Activated CD8-positive, alpha-beta memory T cell treated with anti-CD3 and anti-CD28 coated beads for 48 hours (primary cell): ENCODE results near the gene MTMR11.
"Not testable (repeated sequence)": the region's sequence is repeated elsewhere in the genome, so short reads cannot be mapped to it uniquely, and the experiment has no call there.

Experiments
- DNase-seq, 3 experiments: peaks; one replicate each; pipeline ENCODE4 v3.0.0-alpha.2; 2020; ENCODE audit warnings: low read depth in 2 of 3, low spot score in 2 of 3

The MTMR11 gene, protein sequence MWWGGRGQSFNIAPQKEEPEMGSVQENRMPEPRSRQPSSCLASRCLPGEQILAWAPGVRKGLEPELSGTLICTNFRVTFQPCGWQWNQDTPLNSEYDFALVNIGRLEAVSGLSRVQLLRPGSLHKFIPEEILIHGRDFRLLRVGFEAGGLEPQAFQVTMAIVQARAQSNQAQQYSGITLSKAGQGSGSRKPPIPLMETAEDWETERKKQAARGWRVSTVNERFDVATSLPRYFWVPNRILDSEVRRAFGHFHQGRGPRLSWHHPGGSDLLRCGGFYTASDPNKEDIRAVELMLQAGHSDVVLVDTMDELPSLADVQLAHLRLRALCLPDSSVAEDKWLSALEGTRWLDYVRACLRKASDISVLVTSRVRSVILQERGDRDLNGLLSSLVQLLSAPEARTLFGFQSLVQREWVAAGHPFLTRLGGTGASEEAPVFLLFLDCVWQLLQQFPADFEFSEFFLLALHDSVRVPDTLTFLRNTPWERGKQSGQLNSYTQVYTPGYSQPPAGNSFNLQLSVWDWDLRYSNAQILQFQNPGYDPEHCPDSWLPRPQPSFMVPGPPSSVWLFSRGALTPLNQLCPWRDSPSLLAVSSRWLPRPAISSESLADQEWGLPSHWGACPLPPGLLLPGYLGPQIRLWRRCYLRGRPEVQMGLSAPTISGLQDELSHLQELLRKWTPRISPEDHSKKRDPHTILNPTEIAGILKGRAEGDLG

DNA sequence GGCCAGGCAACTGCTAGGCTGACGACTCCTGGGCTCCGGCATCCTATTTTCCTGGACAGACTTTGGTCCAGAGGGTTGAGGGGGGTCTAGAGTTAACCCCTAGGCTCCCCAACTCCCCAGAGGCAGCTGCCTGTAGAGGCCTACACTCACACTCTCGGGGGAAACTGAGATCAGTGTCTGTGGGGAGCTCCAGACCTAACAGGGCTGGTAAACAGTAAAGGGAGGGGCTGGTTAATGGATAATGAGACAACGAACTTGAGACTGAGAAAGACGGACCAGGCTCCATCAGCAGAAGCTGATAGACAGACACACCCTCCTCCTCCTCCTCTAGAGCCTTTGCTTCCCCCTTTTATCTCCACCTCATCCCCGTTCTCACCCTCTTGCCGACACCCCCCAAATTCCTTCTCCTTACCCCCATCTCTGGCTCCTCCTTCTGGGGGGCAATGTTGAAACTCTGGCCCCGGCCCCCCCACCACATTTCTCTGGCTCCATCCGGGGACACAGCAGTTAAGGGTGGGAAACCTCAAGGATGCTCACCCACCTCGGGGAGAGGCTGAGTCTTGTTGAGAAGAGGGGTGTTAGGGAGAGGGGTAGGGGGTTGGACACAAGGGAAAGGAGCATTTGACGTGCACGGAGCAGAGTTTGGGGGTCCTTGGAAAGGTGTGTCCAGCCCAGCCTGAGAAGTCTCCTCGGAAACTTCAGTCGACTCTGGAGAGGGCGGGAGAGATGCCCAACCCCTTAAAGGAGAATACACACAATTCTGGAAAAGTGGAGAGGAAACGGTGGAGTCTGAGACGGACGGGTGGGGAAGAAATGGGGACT is at the start of gene MTMR11:
TSS of gene MTMR11 (minus strand) at position 710 of the 822 bp plus-strand sequence. CDS start at position 478, 232 bp downstream.
- DNase-seq = no peak

DNA sequence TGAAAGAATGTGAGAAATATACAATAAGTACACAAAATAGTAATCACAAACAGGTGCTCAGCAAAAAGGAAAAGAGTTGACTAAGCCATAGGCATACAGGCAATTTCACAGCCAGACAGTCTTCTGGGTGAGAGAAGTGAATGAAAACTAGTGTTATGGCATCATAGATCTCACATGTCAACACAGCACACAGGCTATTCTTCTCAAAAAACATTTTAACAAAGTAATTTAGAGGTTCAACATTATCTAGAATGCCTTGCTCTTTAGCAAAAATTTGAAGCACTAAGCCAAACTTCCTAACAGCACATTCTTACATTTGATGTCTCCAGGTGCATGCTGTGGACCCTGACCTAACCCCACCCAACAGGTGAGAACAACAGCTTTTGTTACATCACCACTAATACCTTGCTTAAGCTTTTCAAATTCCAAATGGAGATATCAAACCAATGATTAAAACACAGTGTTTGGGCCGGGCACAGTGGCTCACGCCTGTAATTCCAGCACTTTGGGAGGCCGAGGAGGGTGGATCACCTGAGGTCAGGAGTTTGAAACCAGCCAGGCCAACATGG is 43.4 kb upstream of the MTMR11 start:
- no peak for DNase-seq

DNA sequence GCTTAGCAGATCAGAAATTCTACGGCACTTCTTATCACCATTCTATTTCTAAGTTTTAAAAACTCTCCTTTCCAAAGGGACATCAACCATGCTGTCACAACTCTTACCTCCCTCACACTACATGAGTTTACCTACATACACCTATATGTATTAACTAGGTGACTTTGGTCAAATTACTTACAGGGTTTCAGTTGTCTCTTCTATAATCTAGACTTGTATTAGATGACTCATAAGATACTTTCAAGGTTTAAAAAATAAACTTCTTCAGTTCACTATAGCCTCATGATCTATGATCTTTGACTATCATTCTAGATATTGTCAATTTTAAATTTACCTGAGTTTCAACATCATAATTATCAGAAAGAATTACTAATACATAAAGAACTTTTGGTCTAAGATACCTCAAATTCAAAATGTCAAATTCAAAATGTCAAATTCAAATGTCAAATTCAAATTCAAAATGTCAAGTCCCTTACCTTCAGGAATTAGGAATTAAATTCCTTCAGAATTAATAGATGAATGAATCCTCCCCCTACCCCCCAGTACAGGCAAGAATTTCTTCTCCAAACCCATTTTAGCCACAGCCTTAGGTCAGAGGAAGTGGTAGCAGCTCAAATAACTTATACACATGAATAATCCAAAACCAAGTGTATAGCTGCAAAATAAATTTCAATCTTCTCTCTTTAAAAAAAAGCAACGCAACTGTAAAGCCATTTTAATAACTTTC is 42.7 kb upstream of the MTMR11 start:
- no peak for DNase-seq

DNA sequence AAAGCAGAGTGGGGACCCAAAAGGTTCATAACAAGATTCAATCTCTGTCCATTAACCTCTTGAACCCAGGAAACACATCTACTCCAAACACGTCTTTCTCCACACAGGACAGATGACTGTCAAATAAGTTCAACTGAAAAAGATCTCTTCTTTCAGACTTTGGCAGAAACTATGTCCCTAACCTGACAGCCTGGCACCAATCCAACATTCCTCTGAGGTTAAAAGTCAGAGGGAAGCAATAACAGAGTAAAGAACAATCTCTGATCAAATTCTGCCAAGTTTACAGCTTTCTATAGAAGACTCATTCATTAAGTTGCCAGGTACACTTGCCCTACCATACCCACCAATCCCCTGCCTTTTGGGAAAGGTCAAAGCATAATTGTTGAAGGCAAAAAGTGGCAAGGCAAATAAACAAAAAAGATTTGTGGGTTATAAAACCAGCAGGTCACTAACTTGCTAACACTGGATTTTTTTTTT is 41.9 kb upstream of the MTMR11 start:
- DNase-seq = no peak

DNA sequence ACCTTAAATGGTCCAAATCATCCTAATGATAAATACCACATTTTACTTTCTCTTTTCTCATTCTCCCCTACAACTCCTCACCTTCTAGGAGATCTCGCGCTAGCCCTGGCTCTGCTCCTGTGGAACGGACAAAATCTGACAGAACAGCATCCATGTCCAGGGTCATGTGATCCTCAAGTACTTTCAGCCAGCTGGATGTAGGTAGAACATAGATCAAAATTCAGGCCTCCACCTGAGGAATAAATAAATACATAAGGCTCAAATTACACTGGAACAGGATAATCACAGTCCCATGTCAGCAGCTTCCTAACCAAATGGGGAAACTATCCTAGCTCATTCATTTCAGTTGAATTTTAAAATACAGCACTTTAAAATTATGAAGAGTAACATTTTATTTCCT is 40.7 kb upstream of the MTMR11 start:
- DNase-seq = no peak

DNA sequence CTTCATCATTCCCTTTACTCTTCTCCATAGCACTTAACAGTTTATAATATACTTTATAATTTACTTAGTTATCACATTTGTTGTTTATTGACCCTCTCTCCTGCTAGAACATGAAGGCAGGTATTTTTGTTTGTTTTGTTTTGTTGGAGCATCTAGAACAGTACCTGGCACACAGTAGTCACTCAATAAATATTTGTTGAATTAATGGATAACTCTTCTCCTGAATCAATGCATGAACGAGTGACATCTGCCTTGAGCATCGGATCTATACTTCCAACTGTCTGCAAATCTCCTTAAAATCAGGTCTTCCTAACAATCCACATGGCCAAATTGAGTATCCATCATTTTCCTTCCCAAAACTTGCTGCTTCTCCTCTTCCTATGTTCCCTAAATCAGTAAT is 35.9 kb upstream of the MTMR11 start:
- DNase-seq = no peak

DNA sequence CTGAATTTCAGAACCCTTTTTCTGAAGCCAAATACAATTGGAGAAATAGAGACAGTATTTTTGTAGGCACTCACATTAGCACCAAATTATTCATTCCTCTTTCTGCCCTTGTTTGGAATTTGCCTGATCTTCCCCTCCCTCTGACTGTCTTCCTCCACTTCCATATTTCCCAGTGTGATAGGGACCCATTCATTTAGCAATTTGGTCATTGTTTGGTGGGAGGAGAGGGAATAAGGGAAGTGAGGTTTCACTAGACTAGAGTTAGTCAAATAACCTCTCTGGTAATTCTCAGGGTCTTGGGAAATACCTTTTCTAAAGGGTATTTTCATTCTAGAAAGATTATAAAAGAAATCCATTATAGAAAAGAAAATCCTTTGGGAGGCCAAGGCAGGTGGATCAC is 31.0 kb upstream of the MTMR11 start:
- no peak for DNase-seq

DNA sequence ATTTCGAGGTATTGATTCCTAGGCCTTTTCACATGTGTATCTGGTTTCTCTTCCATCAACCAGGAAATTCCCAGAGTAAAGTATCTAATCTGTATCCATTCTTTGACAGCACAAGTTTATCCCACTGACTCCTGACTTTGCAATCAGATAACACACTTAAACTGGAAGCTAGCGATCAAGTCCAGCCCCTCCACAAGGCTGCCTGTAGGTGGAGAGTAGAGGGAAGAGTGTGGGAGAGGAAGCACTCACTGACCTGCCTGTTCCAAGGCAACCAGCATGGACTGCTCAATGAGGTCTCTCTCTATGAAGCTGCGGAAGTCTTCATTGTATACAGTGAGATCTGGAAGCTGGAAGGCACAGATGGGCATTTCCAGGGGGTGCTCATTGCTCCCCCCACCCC is 30.4 kb upstream of the MTMR11 start:
- no peak for DNase-seq

DNA sequence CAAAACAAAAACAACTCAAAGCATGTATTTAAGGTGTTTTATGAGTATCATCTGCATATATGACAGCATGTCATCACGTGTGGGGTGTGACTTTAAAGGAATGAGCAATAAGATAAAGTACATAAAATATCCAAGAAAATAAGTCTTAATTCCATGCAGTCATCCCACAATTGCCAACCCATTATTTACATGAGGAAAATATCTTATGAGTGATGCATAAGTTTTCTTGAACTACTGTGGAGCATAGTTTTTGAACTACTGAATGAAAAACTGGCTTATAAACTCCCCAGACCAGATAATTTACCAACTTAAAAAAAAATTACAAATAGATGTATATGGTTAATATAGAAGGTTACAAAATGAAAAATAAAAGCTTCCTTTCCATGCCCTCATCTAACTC is 29.7 kb upstream of the MTMR11 start:
- DNase-seq = no peak

DNA sequence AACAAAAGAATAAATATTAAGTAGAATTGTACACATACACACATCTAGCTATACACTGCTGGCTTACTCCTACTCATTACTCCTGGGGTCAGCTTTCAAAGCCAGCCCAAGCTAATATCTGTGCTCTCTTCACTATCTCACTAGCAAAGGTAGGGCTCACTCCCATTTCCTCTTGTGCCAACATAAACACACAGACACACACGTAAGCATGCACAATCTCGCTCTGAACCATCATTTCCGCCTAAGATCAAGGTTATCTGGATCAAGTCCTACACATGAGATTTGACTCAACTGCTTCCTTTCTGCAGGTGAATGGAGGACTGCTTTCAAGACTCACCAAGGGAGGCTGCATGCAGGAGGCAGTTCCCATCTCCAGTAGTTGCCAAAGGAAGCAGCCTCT is 28.8 kb upstream of the MTMR11 start:
- no peak for DNase-seq

DNA sequence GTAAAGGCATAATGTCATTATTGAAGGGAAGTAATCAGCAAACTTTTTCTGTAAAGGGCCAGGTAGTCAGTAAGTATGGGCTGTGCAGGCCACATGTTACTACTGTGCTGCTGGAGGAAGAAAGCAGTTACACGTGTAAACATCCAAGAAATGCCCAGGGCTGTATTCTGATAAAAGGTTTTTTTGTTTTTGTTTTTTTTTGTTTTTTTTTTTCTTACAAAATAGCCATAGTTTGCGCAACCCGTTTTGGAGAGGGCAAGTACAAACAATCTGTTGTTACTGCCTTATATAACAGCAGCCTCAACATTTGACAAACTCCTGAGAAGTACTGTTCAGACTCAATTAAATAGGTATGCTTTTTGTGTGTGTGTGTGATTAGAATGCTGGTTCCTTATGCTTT is 26.7 kb upstream of the MTMR11 start:
- no peak for DNase-seq

DNA sequence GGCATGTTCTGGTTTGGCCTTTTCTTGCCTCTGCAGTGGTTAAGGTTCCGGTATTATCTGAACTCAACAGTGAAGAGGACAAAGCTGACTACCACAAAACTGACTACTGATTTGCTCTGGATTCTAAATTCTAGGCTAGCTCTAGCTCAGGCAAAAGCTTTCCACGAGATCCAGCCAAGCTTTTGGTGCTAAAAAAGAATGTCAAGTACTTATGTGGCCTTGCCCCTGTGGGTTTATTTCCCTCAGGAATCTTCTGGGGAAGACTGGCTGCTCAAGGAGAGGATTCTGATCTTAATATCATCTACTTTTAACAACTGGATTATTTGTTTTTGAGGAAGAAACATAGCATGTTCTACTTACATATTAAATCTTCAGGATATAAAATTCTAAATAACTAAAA is 26.1 kb upstream of the MTMR11 start:
- DNase-seq = no peak

DNA sequence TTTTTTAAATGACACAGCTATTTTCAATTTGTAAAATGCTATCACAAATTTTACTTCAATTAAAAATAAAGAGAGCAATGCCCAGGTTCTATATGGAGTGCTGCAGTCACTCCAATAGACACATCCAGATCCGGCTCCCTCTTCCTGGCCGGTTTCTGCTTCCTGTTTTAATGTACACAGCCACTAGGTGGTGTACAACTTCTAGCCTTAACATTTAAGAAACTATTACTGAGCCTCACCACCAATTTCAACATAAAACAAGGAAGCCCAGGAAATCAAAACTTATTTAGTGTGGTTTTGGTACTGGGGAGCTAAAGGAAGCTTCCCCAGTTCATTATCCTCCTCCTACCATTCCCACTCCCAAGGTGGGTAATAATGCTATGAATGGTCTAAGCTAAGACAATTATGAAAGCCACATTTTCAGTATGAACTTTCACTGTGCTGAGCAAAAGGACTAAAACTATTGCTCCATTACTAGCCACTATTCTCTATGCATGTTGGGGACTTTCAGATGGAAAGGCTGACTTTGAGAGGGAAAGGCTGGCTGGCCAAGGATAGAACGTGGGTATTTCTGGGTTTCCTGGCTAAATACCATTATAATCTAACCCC is 25.5 kb upstream of the MTMR11 start:
- no peak for DNase-seq

DNA sequence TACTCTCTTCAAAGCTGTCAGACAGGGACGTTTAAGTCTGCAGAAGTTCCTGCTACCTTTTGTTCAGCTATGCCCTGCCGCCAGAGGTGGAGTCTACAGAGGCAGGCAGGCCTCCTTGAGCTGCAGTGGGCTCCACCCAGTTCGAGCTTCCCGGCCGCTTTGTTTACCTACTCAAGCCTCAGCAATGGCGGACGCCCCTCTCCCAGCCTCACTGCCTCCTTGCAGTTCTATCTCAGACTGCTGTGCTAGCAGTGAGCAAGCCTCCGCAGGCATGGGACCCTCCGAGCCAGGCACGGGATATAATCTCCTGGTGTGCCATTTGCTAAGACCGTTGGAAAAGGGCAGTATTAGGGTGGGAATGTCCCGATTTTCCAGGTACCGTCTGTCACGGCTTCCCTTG is 20.9 kb upstream of the MTMR11 start:
- DNase-seq = not testable (repeated sequence)

DNA sequence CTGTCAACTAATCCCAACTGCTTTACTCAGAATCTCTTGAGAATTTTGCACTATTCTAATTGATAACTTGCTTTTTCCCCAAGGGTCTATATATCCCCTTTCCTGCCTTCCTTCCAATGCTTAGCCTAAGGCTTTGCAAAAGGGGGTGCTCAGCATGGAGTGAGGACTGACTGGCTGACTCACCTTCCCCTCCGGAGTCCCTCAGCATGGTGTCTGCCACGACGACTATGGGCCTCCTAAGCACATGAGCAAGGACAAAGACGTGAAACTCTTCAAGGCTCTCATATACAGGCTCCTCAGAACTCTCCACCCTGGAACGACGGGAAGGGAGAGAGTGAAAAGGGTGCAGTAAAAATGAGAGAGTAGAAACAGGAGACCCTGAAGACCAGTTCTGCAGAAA is 13.2 kb upstream of the MTMR11 start:
- no peak for DNase-seq

DNA sequence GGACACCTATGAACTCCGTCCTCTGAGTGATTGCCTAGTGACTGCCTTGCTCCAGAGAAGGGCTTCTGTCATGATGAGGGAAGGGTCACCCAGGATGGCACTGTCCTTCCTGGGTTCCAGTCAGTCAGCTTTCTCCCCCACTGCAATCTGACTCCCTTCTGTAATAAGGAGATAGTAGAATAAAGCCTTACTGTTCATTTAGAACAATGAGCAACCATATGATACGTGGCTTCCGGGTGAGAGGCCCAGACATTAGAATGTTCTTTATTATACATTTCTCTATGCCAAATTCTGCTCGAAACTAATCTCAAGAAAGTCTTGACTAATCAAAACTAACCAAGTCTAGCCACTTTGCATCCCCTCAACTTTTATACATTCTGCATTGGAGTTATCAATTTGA is 8.5 kb upstream of the MTMR11 start:
- no peak for DNase-seq

DNA sequence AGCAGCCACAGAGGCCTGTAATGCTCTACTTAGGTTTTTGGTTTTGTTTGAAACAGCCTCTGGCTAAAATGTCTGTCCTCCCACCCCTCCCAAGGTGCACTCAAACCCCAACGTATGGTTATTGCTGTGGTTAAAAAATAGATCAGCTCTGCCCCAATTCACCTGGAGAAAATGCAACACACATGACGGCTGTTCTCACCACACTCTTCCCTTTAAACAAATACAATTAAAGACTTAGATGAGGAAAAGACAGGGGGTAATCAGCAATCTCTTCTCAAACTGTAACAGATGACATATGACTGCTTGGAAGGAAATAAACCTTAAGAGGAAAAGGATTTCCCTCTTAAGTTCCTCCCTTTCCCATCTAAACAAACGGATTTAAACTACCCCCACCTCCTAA is 6.2 kb upstream of the MTMR11 start:
- no peak for DNase-seq

DNA sequence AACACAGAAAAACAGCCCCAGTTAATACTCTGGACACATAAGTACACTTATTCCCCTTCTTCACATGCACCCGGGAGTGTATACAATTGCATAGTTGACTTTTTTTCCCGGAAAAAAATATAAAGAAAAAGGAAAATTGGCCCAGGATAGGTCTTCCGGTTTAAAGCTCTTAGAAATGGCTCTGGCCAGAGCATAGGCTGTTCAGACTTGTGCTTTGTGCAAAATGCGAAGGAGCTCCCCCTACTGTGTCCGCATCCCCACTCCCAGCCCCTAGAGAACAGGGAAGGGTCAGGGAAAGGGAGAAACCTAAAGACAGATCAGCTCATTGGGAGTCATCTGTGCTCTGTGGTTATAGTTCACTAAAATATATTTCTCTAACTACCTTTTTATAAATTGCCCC is 5.5 kb upstream of the MTMR11 start:
- DNase-seq = no peak

DNA sequence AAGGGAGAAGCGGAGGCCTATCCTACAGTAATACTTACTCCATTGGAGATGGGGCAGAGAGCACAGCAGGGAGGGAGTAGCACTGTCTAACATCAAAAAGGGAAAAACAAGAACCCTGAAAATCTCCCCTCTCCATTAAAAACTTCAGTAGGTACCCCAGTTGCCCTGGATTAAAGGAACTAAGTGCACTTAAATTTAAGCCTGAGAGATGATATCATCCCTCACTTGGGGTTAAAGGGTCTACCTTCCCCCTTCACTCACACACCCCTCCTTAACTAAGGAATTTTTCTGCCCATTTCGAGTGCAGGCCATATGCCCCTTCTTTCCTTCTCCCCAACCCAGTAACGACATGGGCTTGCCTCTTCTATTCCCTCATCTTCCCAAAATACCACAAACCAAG is 3.7 kb upstream of the MTMR11 start:
- DNase-seq = no peak

DNA sequence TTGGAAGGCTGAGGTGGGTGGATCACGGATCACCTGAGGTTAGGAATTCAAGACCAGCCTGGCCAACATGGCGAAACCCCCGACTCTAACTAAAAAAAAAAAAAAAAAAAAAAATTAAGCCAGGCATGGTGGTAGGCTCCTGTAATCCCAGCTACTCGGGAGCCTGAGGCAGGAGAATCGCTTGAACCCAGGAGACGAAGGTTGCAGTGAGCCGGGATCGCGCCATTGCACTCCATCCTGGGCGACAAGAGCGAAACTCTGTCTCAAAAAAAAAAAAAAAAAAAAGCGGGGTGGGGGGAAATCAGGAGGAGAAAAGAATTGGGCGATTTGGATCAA is 2.0 kb upstream of the MTMR11 start:
- not testable (repeated sequence) for DNase-seq
